Keratinocyte (primary cell): ENCODE data around the gene CSGALNACT2. TPM values are rescaled to one million over a fixed set of nuclear protein-coding genes. Genes with fewer than 3 reads are reported as not detected.

Source experiments
- DNase-seq: peaks from one replicate; pipeline ENCODE4 v3.0.0-alpha.2; 2011; ENCODE audit warnings: low read depth, missing footprints, low spot score
- FAIRE-seq: peaks from 2 replicates; lab custom pipeline; 2011; peaks lifted over from hg19 to GRCh38; lab: Jason Lieb, UNC
- H2AFZ ChIP-seq: 2 replicates; pipeline ENCODE4 v1.6.0; 2012; ENCODE audit warnings: low read length, control low read depth, inconsistent platforms; ENCODE audit not compliant: control insufficient read depth
- H3K27ac ChIP-seq: 2 replicates; pipeline ENCODE4 v1.5.1; 2011; ENCODE audit warnings: low read length; ENCODE audit not compliant: control insufficient read depth, insufficient read depth
- H3K27me3 ChIP-seq: 3 replicates; pipeline ENCODE4 v1.6.0; 2011; ENCODE audit warnings: low read length; ENCODE audit not compliant: control insufficient read depth, insufficient read depth; ENCODE audit errors: extremely low read depth
- H3K36me3 ChIP-seq, 2 experiments: 2 replicates in 1 of 2; 3 replicates in 1 of 2; pipeline ENCODE4 v1.5.1; 2011; ENCODE audit warnings: low read length in 2 of 2, mild to moderate bottlenecking in 1 of 2; ENCODE audit not compliant: control insufficient read depth in 2 of 2, insufficient read depth in 2 of 2; ENCODE audit errors: extremely low read depth in 1 of 2
- H3K4me1 ChIP-seq: 3 replicates; pipeline ENCODE4 v1.5.1; 2011; ENCODE audit warnings: low read length; ENCODE audit not compliant: control insufficient read depth, insufficient read depth; ENCODE audit errors: extremely low read depth
- H3K4me2 ChIP-seq: 3 replicates; pipeline ENCODE4 v1.6.0; 2011; ENCODE audit warnings: low read depth, low read length; ENCODE audit not compliant: control insufficient read depth, insufficient read depth; ENCODE audit errors: extremely low read depth
- H3K4me3 ChIP-seq, 3 experiments: fragments of 200-600 bp in 1 of 3; sonication (generic) in 1 of 3; 2 replicates in 2 of 3; 3 replicates in 1 of 3; pipeline ENCODE4 v1.5.1; 2011 to 2016; ENCODE audit warnings: low read length in 3 of 3, mild to moderate bottlenecking in 3 of 3, control low read depth in 2 of 3, inconsistent platforms in 1 of 3, low read depth in 1 of 3, mixed read lengths in 1 of 3, mixed run types in 1 of 3, moderate library complexity in 1 of 3; ENCODE audit not compliant: control insufficient read depth in 2 of 3, insufficient read depth in 2 of 3; ENCODE audit errors: extremely low read depth in 1 of 3
- H3K79me2 ChIP-seq: 2 replicates; pipeline ENCODE4 v1.6.0; 2012; ENCODE audit warnings: low read length; ENCODE audit not compliant: control insufficient read depth, insufficient read depth
- H3K9ac ChIP-seq: 3 replicates; pipeline ENCODE4 v1.6.0; 2011; ENCODE audit warnings: low read length; ENCODE audit not compliant: control insufficient read depth, insufficient read depth; ENCODE audit errors: extremely low read depth
- H3K9me1 ChIP-seq: 3 replicates; pipeline ENCODE4 v1.6.0; 2011; ENCODE audit warnings: low read length; ENCODE audit not compliant: control insufficient read depth, insufficient read depth; ENCODE audit errors: extremely low read depth
- H3K9me3 ChIP-seq: 2 replicates; pipeline ENCODE4 v1.5.1; 2012; ENCODE audit warnings: low read depth, low read length; ENCODE audit not compliant: control insufficient read depth
- H4K20me1 ChIP-seq: 3 replicates; pipeline ENCODE4 v1.6.0; 2011; ENCODE audit warnings: low read length; ENCODE audit not compliant: control insufficient read depth, insufficient read depth; ENCODE audit errors: extremely low read depth
- EZH2 ChIP-seq: IDR thresholded peaks from one replicate; pipeline ENCODE4 v1.6.1; 2012; ENCODE audit warnings: inconsistent platforms, mild to moderate bottlenecking, low read length, moderate library complexity
- dilution Hi-C: fragments of 300-500 bp; cut with MboI; formaldehyde crosslinking; loops from one replicate; pipeline ENCODE4 v1.7.0; 2020; ENCODE audit warnings: low sequenced_read_pairs; ENCODE audit not compliant: extremely low pct_ligation_motif_present
- polyA plus RNA-seq, 5 experiments: library from polyadenylated mRNA; depleted of rRNA in 3 of 5; stranded (reverse) in 3 of 5; stranded (forward) in 1 of 5; unstranded in 1 of 5; fragments of >200 nt; gene quantifications; 1 replicate in 1 of 5; 2 replicates in 3 of 5; 3 replicates in 1 of 5; pipeline versions ENCODE4 v1.2.1 to v1.2.3, GENCODE V29; 2011 to 2012; ENCODE audit warnings: missing spikeins in 2 of 5, low read depth in 1 of 5, low replicate concordance in 1 of 5
- TF ChIP-seq, protein P1 (sequence below), 3 experiments: IDR thresholded peaks in 1 of 3; conservative IDR thresholded peaks in 1 of 3; optimal IDR thresholded peaks in 1 of 3; 2 replicates in 2 of 3; 3 replicates in 1 of 3; pipeline versions ENCODE3 to v1.5.1; 2011; ENCODE audit warnings: low read length in 3 of 3, mild to moderate bottlenecking in 3 of 3, moderate library complexity in 2 of 3, control low read depth in 1 of 3, inconsistent platforms in 1 of 3; ENCODE audit not compliant: insufficient read depth in 2 of 3; ENCODE audit errors: extremely low read depth in 1 of 3

The CSGALNACT2 gene
- polyA plus RNA-seq, 1 donor (not counting 4 experiments of a cell fraction or from before 2014, with no cell fraction given): 19.7 TPM

DNA sequence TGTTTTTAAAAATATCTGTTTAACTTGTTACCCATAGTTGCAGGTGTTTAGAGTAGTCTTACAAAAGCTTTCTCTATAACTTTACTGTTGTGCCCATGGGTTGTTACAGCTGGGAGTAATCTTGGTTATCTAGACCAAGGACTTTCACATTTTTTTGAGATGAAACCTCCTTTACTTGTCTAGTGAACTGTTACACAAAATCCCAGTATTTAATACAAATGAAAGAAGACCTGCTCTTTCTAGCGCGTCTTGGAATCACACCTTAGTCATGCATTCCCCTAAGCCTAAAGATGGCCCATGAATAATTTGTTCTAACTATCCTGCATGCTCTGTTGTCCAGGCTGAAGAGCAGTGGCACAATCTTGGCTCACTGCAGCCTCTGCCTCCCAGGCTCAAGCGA lies 38.0 kb downstream of the CSGALNACT2 start:
- TF ChIP-seq, protein P1, sequence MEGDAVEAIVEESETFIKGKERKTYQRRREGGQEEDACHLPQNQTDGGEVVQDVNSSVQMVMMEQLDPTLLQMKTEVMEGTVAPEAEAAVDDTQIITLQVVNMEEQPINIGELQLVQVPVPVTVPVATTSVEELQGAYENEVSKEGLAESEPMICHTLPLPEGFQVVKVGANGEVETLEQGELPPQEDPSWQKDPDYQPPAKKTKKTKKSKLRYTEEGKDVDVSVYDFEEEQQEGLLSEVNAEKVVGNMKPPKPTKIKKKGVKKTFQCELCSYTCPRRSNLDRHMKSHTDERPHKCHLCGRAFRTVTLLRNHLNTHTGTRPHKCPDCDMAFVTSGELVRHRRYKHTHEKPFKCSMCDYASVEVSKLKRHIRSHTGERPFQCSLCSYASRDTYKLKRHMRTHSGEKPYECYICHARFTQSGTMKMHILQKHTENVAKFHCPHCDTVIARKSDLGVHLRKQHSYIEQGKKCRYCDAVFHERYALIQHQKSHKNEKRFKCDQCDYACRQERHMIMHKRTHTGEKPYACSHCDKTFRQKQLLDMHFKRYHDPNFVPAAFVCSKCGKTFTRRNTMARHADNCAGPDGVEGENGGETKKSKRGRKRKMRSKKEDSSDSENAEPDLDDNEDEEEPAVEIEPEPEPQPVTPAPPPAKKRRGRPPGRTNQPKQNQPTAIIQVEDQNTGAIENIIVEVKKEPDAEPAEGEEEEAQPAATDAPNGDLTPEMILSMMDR (optimal IDR thresholded peaks at IDR 0.05 in 1 of 3, IDR thresholded peaks at IDR 0.05 in 1 of 3, conservative IDR thresholded peaks at IDR 0.05 in 1 of 3; ENCODE audit: extremely low read depth in 1 of 3, insufficient read depth in 2 of 3, low read length in 3 of 3): no peak
- TF ChIP-seq EZH2: no peak
- Histone ChIP-seq H3K27me3 (no peaks in the 10 kb centered on the region), H2AFZ (no peak overlapping the region), H3K4me1 (peaks cover 2% of the 10 kb centered on the region), H3K4me3 (no peak overlapping the region), H3K9ac (no peak overlapping the region), H3K36me3 (peaks cover 2 to 10% of the 10 kb centered on the region in 2 experiments), H3K9me3 (no peaks in the 10 kb centered on the region), H3K27ac (no peak overlapping the region), H3K9me1 (no peaks in the 10 kb centered on the region), H3K79me2 (no peaks in the 10 kb centered on the region), H4K20me1 (no peaks in the 10 kb centered on the region), H3K4me2 (no peak overlapping the region)
- dilution Hi-C loops: no loop called here
- FAIRE-seq (no peak), DNase-seq (no peak)

DNA sequence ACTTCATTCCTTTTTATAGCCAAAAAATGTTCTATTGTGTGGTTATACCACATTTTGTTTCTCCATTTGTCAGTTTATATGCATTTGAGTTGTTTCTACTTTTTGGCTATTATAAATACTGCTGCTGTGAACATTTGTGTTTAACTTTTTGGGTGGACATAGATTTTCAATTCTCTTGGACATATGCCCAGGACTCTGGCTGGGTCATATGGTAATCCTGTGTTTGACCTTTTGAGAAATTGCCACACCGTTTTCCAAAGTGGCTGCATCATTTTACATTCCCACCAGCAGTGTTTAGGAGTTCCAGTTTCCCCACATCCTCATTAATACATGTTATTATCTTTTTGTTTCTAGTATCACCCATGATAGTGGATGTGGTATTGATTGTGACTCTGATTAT lies 39.4 kb downstream of the CSGALNACT2 start:
- no peak overlapping the region for H3K4me2 ChIP-seq
- peaks cover 2 to 13% of the 10 kb centered on the region in 2 experiments for H3K36me3 ChIP-seq
- no peaks in the 10 kb centered on the region for H3K27me3 ChIP-seq
- H3K9me1 ChIP-seq: no peaks in the 10 kb centered on the region
- no peak overlapping the region for H2AFZ ChIP-seq
- dilution Hi-C loops: no loop called here
- H3K9me3 ChIP-seq: no peaks in the 10 kb centered on the region
- H3K9ac ChIP-seq: no peak overlapping the region
- DNase-seq (no peak), FAIRE-seq (no peak)
- peaks cover 2% of the 10 kb centered on the region for H3K4me1 ChIP-seq
- H3K79me2 ChIP-seq: no peaks in the 10 kb centered on the region
- TF ChIP-seq, protein P1 (optimal IDR thresholded peaks at IDR 0.05 in 1 of 3, IDR thresholded peaks at IDR 0.05 in 1 of 3, conservative IDR thresholded peaks at IDR 0.05 in 1 of 3; ENCODE audit: extremely low read depth in 1 of 3, insufficient read depth in 2 of 3, low read length in 3 of 3): no peak
- no peak for TF ChIP-seq EZH2
- H3K27ac ChIP-seq: no peak overlapping the region
- H3K4me3 ChIP-seq: no peak overlapping the region
- H4K20me1 ChIP-seq: no peaks in the 10 kb centered on the region
